ENCODE results near the gene SLC35G2.
"Not testable (repeated sequence)": the region's sequence is repeated elsewhere in the genome, so short reads cannot be mapped to it uniquely, and the experiment has no call there.

The SLC35G2 gene

GRCh38 chr3:136818769-136819391 lies at the start of gene SLC35G2:
SLC35G2 (plus strand) TSS chr3:136819126; CDS start chr3:136854461, 35,335 bp downstream.
- DNase-seq, result peak; percentile 77

- no peak for DNase-seq
These were observed 46.2 kb upstream of the SLC35G2 start for GRCh38 chr3:136772709-136773108.

- DNase-seq, result no peak
These were observed 40.1 kb upstream of the SLC35G2 start for GRCh38 chr3:136778865-136779264.

- DNase-seq, result no peak
These were observed 38.2 kb upstream of the SLC35G2 start for GRCh38 chr3:136780741-136781140.

- DNase-seq, result no peak
These were observed 35.2 kb upstream of the SLC35G2 start for GRCh38 chr3:136783708-136784191.

GRCh38 chr3:136787349-136787748 lies 31.6 kb upstream of the SLC35G2 start:
- no peak for DNase-seq

- no peak for DNase-seq
These were observed 30.8 kb upstream of the SLC35G2 start for GRCh38 chr3:136788154-136788553.

- DNase-seq, result no peak
These were observed 28.9 kb upstream of the SLC35G2 start for GRCh38 chr3:136789976-136790375.

- DNase-seq, result no peak
These were observed 28.1 kb upstream of the SLC35G2 start for GRCh38 chr3:136790786-136791185.

GRCh38 chr3:136792556-136793330 lies 26.2 kb upstream of the SLC35G2 start:
- DNase-seq, result no peak

- not testable (repeated sequence) for DNase-seq
These were observed 17.8 kb upstream of the SLC35G2 start for GRCh38 chr3:136801146-136801545.

GRCh38 chr3:136802481-136802996 lies 16.4 kb upstream of the SLC35G2 start:
- DNase-seq, result no peak

GRCh38 chr3:136804141-136804540 lies 14.8 kb upstream of the SLC35G2 start:
- DNase-seq, result no peak

GRCh38 chr3:136804813-136805212 lies 14.1 kb upstream of the SLC35G2 start:
- peak; percentile 62 for DNase-seq

- DNase-seq, result no peak
These were observed 13.1 kb upstream of the SLC35G2 start for GRCh38 chr3:136805795-136806194.

- DNase-seq, result no peak
These were observed 7.2 kb upstream of the SLC35G2 start for GRCh38 chr3:136811701-136812100.

GRCh38 chr3:136817448-136817847 lies 1.5 kb upstream of the SLC35G2 start:
- DNase-seq, result no peak

GRCh38 chr3:136818191-136818768 lies 646 bp upstream of the SLC35G2 start:
- DNase-seq, result peak; percentile 47

GRCh38 chr3:136819392-136819730 lies 435 bp downstream of the SLC35G2 start:
- DNase-seq, result no peak

GRCh38 chr3:136819731-136820679 lies 1.1 kb downstream of the SLC35G2 start:
- DNase-seq, result peak; percentile 32

GRCh38 chr3:136831461-136831860 lies 12.5 kb downstream of the SLC35G2 start:
- no peak for DNase-seq

GRCh38 chr3:136835089-136835812 lies 16.3 kb downstream of the SLC35G2 start:
- no peak for DNase-seq

Measured in NCI-H524 treated with DMSO at 0.1 percent for 48 hours (cell line).